SH-SY5Y (cell line): ENCODE results near the gene RPL36.

Source experiments
- GATA2 ChIP-seq: IDR thresholded peaks from 2 replicates; pipeline ENCODE4 v1.6.1; 2011; ENCODE audit warnings: mild to moderate bottlenecking, low read depth, low read length
- GATA3 ChIP-seq: IDR thresholded peaks from 2 replicates; pipeline ENCODE4 v1.6.1; 2011; ENCODE audit warnings: low read depth, mild to moderate bottlenecking, low read length, moderate library complexity

DNA sequence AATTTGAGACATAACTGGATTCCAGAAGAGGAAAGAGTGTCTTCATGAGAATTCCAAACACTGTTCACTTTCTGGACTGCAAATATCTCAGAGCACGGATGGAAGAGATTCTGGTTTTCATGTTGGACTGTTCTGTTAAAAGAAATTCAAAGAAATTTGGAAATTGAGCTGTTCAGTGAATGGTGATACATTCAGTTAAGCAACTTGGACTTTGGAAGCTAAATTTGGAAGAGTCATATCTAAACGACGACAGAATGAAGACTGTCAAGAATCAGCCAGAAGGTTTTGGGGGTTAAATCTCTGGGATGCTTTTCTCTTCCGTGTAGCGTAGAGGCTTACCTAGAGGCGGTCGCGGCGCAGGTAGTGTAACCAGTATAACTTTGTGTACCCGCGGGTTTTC, 41.6 kb upstream of the RPL36 start:
- TF ChIP-seq GATA2: no peak
- TF ChIP-seq GATA3: no peak
